Mesenteric fat pad (tissue), 1 donor: ENCODE measurements around the gene TRIP6. TPM values are rescaled to one million over a fixed set of nuclear protein-coding genes. Genes with fewer than 3 reads are reported as not detected.

ENCODE experiments used
- DNase-seq: peaks from one replicate; pipeline ENCODE4 v3.0.0-alpha.2; 2020; ENCODE audit warnings: low spot score
- total RNA-seq: library from RNA; stranded (reverse); fragmentation: NEBNext Ultra II Directional; extraction: Animal tissue kit (Norgen Biotek cat#: 25700); gene quantifications from one replicate; pipeline ENCODE4 v1.2.1, GENCODE V29; 2021
- donor health status: DM: yes; HTN: yes; CAD: no.

Gene TRIP6
- total RNA-seq, 1 donor from 2014 or later, result 71.0 TPM

- DNase-seq, result no peak
Measured at GRCh38 chr7:100888988-100889750, 22.0 kb downstream of the TRIP6 start, which contains the start of gene UFSP1. Gene UFSP1, minus strand, starts transcription at chr7:100889715. Its CDS starts 444 bp downstream, at chr7:100889271.

- DNase-seq, result no peak
Measured at GRCh38 chr7:100890653-100891567, 23.7 kb downstream of the TRIP6 start.

GRCh38 chr7:100891568-100892247 is 24.5 kb downstream of the TRIP6 start:
- no peak for DNase-seq

GRCh38 chr7:100892364-100893317 is 25.5 kb downstream of the TRIP6 start:
- DNase-seq, result no peak

- DNase-seq, result no peak
Measured at GRCh38 chr7:100893318-100893895, 26.2 kb downstream of the TRIP6 start.

- DNase-seq, result no peak
Measured at GRCh38 chr7:100893910-100894721, 26.9 kb downstream of the TRIP6 start.

GRCh38 chr7:100894860-100895700 is 27.9 kb downstream of the TRIP6 start:
- DNase-seq, result no peak

- no peak for DNase-seq
Measured at GRCh38 chr7:100895701-100895955, 28.4 kb downstream of the TRIP6 start, which contains the start of gene ACHE. Gene ACHE, minus strand, starts transcription at chr7:100895888. Its CDS starts 1,656 bp downstream, at chr7:100894232.

GRCh38 chr7:100895956-100896731 is 29.0 kb downstream of the TRIP6 start:
- no peak for DNase-seq

- no peak for DNase-seq
Measured at GRCh38 chr7:100896732-100897608, 29.8 kb downstream of the TRIP6 start.

- DNase-seq, result no peak
Measured at GRCh38 chr7:100897772-100898454, 30.7 kb downstream of the TRIP6 start.

- no peak for DNase-seq
Measured at GRCh38 chr7:100899432-100899831, 32.2 kb downstream of the TRIP6 start.

- DNase-seq, result no peak
Measured at GRCh38 chr7:100900978-100901377, 33.8 kb downstream of the TRIP6 start.

- DNase-seq, result no peak
Measured at GRCh38 chr7:100901921-100902332, 34.7 kb downstream of the TRIP6 start.

GRCh38 chr7:100902638-100903037 is 35.5 kb downstream of the TRIP6 start:
- DNase-seq, result no peak

GRCh38 chr7:100908512-100908911 is 41.3 kb downstream of the TRIP6 start:
- no peak for DNase-seq
